Peyer's patch (tissue), 4 donors: ENCODE results near the gene IVL.

Experiments used
- CTCF ChIP-seq, 6 experiments: fragments of 450-650 bp in 4 of 6; fragments of 200-600 bp in 2 of 6; sonication (generic) in 1 of 6; IDR thresholded peaks; one replicate each; pipeline ENCODE4 v1.5.1; 2017 to 2019; ENCODE audit warnings: antibody characterized with exemption in 6 of 6, mild to moderate bottlenecking in 3 of 6, moderate library complexity in 1 of 6
- POLR2A ChIP-seq, 2 donors: fragments of 450-650 bp; IDR thresholded peaks; one replicate each; pipeline ENCODE4 v1.5.1; 2017; ENCODE audit warnings: antibody characterized with exemption in 2 of 2, mild to moderate bottlenecking in 2 of 2, moderate library complexity in 2 of 2

- no peak for TF ChIP-seq CTCF (IDR thresholded peaks at IDR 0.05)
- TF ChIP-seq POLR2A (IDR thresholded peaks at IDR 0.05), result no peak
Measured at GRCh38 chr1:152912900-152913299, 4.6 kb downstream of the IVL start.
